ENCODE measurements around the gene OXSR1. TPM values are rescaled to one million over a fixed set of nuclear protein-coding genes. Genes with fewer than 3 reads are reported as not detected.
"Not testable (repeated sequence)": the region's sequence is repeated elsewhere in the genome, so short reads cannot be mapped to it uniquely, and the experiment has no call there.

OXSR1 gene
- total RNA-seq, 1 donor from 2014 or later = 80.7 TPM

DNA sequence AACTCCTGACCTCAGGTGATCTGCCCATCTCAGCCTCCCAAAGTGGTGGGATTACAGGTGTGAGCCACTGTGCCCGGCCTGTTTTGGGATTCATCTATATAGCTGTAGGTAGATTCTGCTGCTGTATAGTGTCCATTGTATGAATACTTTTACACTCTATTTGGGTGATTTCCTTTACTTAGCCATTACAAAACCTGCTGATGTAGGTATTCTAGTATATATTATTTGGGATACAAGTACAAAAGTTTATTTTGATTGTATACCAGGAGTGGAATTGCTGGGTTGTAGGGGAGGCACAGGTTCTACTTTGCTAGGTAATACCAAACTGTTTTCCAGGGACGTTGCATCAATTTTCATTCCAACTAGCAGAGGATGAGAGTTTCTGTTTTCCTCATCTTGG, 9.5 kb upstream of the OXSR1 start:
- Mint-ChIP-seq H3K9me3 (ENCODE audit: unreplicated experiment) (peaks cover 3% of the 10 kb centered on the region), H3K27me3 (ENCODE audit: unreplicated experiment) (peaks cover 4% of the 10 kb centered on the region), H3K4me3 (ENCODE audit: unreplicated experiment) (no peak overlapping the region), H3K4me1 (ENCODE audit: low read depth, unreplicated experiment) (no peaks in the 10 kb centered on the region), H3K36me3 (ENCODE audit: unreplicated experiment) (no peaks in the 10 kb centered on the region), H3K27ac (ENCODE audit: unreplicated experiment) (no peak overlapping the region)
- TF ChIP-seq, protein P1, sequence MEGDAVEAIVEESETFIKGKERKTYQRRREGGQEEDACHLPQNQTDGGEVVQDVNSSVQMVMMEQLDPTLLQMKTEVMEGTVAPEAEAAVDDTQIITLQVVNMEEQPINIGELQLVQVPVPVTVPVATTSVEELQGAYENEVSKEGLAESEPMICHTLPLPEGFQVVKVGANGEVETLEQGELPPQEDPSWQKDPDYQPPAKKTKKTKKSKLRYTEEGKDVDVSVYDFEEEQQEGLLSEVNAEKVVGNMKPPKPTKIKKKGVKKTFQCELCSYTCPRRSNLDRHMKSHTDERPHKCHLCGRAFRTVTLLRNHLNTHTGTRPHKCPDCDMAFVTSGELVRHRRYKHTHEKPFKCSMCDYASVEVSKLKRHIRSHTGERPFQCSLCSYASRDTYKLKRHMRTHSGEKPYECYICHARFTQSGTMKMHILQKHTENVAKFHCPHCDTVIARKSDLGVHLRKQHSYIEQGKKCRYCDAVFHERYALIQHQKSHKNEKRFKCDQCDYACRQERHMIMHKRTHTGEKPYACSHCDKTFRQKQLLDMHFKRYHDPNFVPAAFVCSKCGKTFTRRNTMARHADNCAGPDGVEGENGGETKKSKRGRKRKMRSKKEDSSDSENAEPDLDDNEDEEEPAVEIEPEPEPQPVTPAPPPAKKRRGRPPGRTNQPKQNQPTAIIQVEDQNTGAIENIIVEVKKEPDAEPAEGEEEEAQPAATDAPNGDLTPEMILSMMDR (IDR thresholded peaks at IDR 0.05; ENCODE audit: partially characterized antibody, unreplicated experiment) = no peak
- no peak for DNase-seq

- Mint-ChIP-seq H3K4me3 (ENCODE audit: unreplicated experiment) (no peak overlapping the region), H3K27ac (ENCODE audit: unreplicated experiment) (no peak overlapping the region), H3K9me3 (ENCODE audit: unreplicated experiment) (peaks cover 2% of the 10 kb centered on the region), H3K36me3 (ENCODE audit: unreplicated experiment) (no peaks in the 10 kb centered on the region), H3K4me1 (ENCODE audit: low read depth, unreplicated experiment) (no peaks in the 10 kb centered on the region), H3K27me3 (ENCODE audit: unreplicated experiment) (peaks cover 4% of the 10 kb centered on the region)
- DNase-seq = no peak
- TF ChIP-seq, protein P1 (IDR thresholded peaks at IDR 0.05; ENCODE audit: partially characterized antibody, unreplicated experiment) = no peak
These were observed 8.2 kb upstream of the OXSR1 start for GRCh38 chr3:38157117-38157516.

DNA sequence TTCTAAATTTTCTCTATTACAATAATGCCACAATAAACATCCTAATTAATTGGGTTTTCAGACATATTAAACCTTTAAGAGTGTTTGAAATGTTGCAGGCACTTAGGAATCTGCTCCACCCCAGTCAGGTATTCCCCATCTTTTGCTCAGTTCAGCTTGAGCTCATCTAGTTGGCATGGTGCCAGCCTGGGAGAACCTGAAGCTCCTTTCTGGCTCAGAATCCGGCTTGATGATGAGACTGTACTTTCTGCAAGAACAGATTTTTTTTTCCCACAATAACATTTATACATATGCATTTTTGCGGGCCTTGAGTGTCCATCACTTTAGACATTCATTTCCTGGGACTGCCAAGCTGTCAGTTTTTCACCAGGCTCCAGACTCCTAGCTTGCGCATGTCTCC, 7.7 kb upstream of the OXSR1 start:
- Mint-ChIP-seq H3K36me3 (ENCODE audit: unreplicated experiment) (no peaks in the 10 kb centered on the region), H3K9me3 (ENCODE audit: unreplicated experiment) (peaks cover 2% of the 10 kb centered on the region), H3K27me3 (ENCODE audit: unreplicated experiment) (peaks cover 4% of the 10 kb centered on the region), H3K4me1 (ENCODE audit: low read depth, unreplicated experiment) (no peaks in the 10 kb centered on the region), H3K4me3 (ENCODE audit: unreplicated experiment) (no peak overlapping the region), H3K27ac (ENCODE audit: unreplicated experiment) (no peak overlapping the region)
- no peak for DNase-seq
- TF ChIP-seq, protein P1 (IDR thresholded peaks at IDR 0.05; ENCODE audit: partially characterized antibody, unreplicated experiment) = no peak

DNA sequence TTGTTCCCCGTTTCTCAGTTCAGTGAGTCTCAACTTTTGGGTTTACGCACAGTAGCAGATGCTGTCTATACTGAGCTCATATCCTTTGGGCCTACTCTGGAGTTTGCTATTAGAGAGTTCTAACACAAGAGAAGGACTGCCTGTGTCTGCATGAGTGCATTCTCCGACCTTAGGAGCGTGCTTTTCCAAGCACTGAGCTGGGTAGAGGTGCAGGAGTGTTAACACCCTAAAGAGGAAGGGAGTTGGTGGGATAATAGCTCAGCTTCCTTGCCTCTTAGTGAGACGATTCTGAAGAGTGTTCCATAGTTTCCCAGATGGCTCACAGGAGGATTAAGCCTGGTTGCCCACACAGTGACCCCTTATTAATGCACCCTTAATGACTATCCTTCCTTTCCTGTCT, 6.9 kb upstream of the OXSR1 start:
- Mint-ChIP-seq H3K36me3 (ENCODE audit: unreplicated experiment) (no peaks in the 10 kb centered on the region), H3K4me1 (ENCODE audit: low read depth, unreplicated experiment) (no peaks in the 10 kb centered on the region), H3K27ac (ENCODE audit: unreplicated experiment) (no peak overlapping the region), H3K9me3 (ENCODE audit: unreplicated experiment) (no peaks in the 10 kb centered on the region), H3K27me3 (ENCODE audit: unreplicated experiment) (peaks cover 2% of the 10 kb centered on the region), H3K4me3 (ENCODE audit: unreplicated experiment) (no peak overlapping the region)
- no peak for DNase-seq
- TF ChIP-seq, protein P1 (IDR thresholded peaks at IDR 0.05; ENCODE audit: partially characterized antibody, unreplicated experiment) = no peak

DNA sequence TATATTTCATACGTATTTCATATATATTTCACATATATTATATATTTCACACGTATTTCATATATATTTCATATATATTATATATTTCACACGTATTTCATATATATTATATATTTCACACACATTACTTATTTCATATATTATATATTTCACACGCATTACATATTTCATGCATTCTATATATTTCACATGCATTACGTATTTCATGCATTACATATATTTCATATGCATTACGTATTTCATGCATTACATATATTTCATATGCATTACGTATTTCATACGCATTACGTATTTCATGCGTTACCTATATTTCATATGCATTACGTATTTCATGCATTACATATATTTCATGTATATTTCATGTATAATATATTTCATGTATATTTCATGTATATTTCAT, 4.6 kb upstream of the OXSR1 start:
- not testable (repeated sequence) for H3K9me3 Mint-ChIP-seq (ENCODE audit: unreplicated experiment); H3K4me3 Mint-ChIP-seq (ENCODE audit: unreplicated experiment); H3K4me1 Mint-ChIP-seq (ENCODE audit: low read depth, unreplicated experiment); H3K36me3 Mint-ChIP-seq (ENCODE audit: unreplicated experiment); DNase-seq; H3K27me3 Mint-ChIP-seq (ENCODE audit: unreplicated experiment); H3K27ac Mint-ChIP-seq (ENCODE audit: unreplicated experiment)

All from glutamatergic neuron (in vitro differentiated cells).